Hepatocyte (in vitro differentiated cells): Measurements from ENCODE around the gene TRIM32. TPM values are rescaled to one million over a fixed set of nuclear protein-coding genes. Genes with fewer than 3 reads are reported as not detected.

ENCODE experiments used
- DNase-seq: peaks from one replicate; pipeline ENCODE4 v3.0.0-alpha.2; 2016; ENCODE audit warnings: low spot score
- H2AFZ ChIP-seq: fragments of 200-600 bp; sonication (generic); 2 replicates; pipeline ENCODE4 v1.6.0; 2016; ENCODE audit warnings: antibody characterized with exemption, mild to moderate bottlenecking
- H3K27ac ChIP-seq: fragments of 200-600 bp; sonication (generic); 2 replicates; pipeline ENCODE4 v1.5.1; 2016; ENCODE audit warnings: mild to moderate bottlenecking
- H3K27me3 ChIP-seq: fragments of 200-600 bp; sonication (generic); 2 replicates; pipeline ENCODE4 v1.6.1; 2016
- H3K36me3 ChIP-seq: fragments of 200-600 bp; sonication (generic); replicated peaks from 2 replicates; pipeline ENCODE4 v1.5.1; 2016; ENCODE audit warnings: low read depth; ENCODE audit not compliant: insufficient read depth
- H3K4me1 ChIP-seq: fragments of 200-600 bp; sonication (generic); 2 replicates; pipeline ENCODE4 v1.5.1; 2016; ENCODE audit warnings: mild to moderate bottlenecking, moderate library complexity; ENCODE audit not compliant: insufficient read depth
- H3K4me2 ChIP-seq: fragments of 200-600 bp; sonication (generic); 2 replicates; pipeline ENCODE4 v1.6.0; 2016
- H3K4me3 ChIP-seq: fragments of 200-600 bp; sonication (generic); 2 replicates; pipeline ENCODE4 v1.5.1; 2016; ENCODE audit warnings: mild to moderate bottlenecking
- H3K79me2 ChIP-seq: fragments of 200-600 bp; sonication (generic); 2 replicates; pipeline ENCODE4 v1.6.0; 2017; ENCODE audit warnings: mild to moderate bottlenecking
- H3K9me2 ChIP-seq: fragments of 200-600 bp; sonication (generic); replicated peaks from 2 replicates; pipeline ENCODE4 v1.6.0; 2017; ENCODE audit warnings: mild to moderate bottlenecking; ENCODE audit not compliant: insufficient read depth
- H3K9me3 ChIP-seq: fragments of 200-600 bp; sonication (generic); 2 replicates; pipeline ENCODE4 v1.5.1; 2016; ENCODE audit warnings: low read depth, mild to moderate bottlenecking
- H4K20me1 ChIP-seq: fragments of 200-600 bp; sonication (generic); 2 replicates; pipeline ENCODE4 v1.6.0; 2016; ENCODE audit warnings: mild to moderate bottlenecking; ENCODE audit not compliant: insufficient read depth, poor library complexity, severe bottlenecking
- EZH2 ChIP-seq: fragments of 200-600 bp; sonication (generic); IDR thresholded peaks from 2 replicates; pipeline ENCODE4 v1.6.1; 2016; ENCODE audit warnings: antibody characterized with exemption, mild to moderate bottlenecking, borderline replicate concordance
- EZH2phosphoT487 ChIP-seq: fragments of 200-600 bp; sonication (generic); IDR thresholded peaks from one replicate; pipeline ENCODE4 v1.6.1; 2018; ENCODE audit warnings: antibody characterized with exemption, mild to moderate bottlenecking, low read depth, moderate library complexity; ENCODE audit not compliant: unreplicated experiment, severe bottlenecking
- WGBS: methylation state at CpG from one replicate; pipeline ENCODE4 v1.1.6; 2016; ENCODE audit warnings: low lambda C conversion rate; ENCODE audit errors: missing lambda C conversion rate; 5-methylcytosine and 5-hydroxymethylcytosine counted together
- polyA plus RNA-seq: library from polyadenylated mRNA; unstranded; fragments of >200 nt; fragmentation: Nextera tagmentation; extraction: Ambion mirVana; gene quantifications from 2 replicates; pipeline ENCODE4 v1.2.1, GENCODE V29; 2016
- total RNA-seq: library from RNA; depleted of rRNA; stranded (reverse); fragments of >200 nt; gene quantifications from 2 replicates; pipeline ENCODE4 v1.2.3, GENCODE V29; 2014
- TF ChIP-seq, protein P1 (sequence below): fragments of 200-600 bp; sonication (generic); IDR thresholded peaks from 2 replicates; pipeline ENCODE4 v1.5.1; 2016; ENCODE audit warnings: antibody characterized with exemption, mild to moderate bottlenecking; ENCODE audit not compliant: poor library complexity

The TRIM32 gene
- total and polyA plus RNA-seq, 2 experiments from 2014 or later = 21.0 to 30.8 TPM

- H3K9me2 ChIP-seq = no peaks in the 10 kb centered on the region
- peaks cover 86% of the 10 kb centered on the region for H3K79me2 ChIP-seq
- no peaks in the 10 kb centered on the region for H3K27me3 ChIP-seq
- no peak overlapping the region for H3K4me3 ChIP-seq
- TF ChIP-seq, protein P1, sequence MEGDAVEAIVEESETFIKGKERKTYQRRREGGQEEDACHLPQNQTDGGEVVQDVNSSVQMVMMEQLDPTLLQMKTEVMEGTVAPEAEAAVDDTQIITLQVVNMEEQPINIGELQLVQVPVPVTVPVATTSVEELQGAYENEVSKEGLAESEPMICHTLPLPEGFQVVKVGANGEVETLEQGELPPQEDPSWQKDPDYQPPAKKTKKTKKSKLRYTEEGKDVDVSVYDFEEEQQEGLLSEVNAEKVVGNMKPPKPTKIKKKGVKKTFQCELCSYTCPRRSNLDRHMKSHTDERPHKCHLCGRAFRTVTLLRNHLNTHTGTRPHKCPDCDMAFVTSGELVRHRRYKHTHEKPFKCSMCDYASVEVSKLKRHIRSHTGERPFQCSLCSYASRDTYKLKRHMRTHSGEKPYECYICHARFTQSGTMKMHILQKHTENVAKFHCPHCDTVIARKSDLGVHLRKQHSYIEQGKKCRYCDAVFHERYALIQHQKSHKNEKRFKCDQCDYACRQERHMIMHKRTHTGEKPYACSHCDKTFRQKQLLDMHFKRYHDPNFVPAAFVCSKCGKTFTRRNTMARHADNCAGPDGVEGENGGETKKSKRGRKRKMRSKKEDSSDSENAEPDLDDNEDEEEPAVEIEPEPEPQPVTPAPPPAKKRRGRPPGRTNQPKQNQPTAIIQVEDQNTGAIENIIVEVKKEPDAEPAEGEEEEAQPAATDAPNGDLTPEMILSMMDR = no peak
- TF ChIP-seq EZH2 = no peak
- no peak for TF ChIP-seq EZH2phosphoT487
- no peaks in the 10 kb centered on the region for H3K36me3 ChIP-seq
- no peak for DNase-seq
- H3K27ac ChIP-seq = peak overlapping the region; percentile 81
- no peak overlapping the region for H3K4me2 ChIP-seq
- 88% methylated on average over 3 of the region's 3 CpGs for WGBS
- H3K9me3 ChIP-seq = no peaks in the 10 kb centered on the region
- no peak overlapping the region for H2AFZ ChIP-seq
- peaks cover 36% of the 10 kb centered on the region for H3K4me1 ChIP-seq
- H4K20me1 ChIP-seq = peaks cover 17% of the 10 kb centered on the region
Observed at GRCh38 chr9:116691607-116692006, 4.5 kb downstream of the TRIM32 start.

DNA sequence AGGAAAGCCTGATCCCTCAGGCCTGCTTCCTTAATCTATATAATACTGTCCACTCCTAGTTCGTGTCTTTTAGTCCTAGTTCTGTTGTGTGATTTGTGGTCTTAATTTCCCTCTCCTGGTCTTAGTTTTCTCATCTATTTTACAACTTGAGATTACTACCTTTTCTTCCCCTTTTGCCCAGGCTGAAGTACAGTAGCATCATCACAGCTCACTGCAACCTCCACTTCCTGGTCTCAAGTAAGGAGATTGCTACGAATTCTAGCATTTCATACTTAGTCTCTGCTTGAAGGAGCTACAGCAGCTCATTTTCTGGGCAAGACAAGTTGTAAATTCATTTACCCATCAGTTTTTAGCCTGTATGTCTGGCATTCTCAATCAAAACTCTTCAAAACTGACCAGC lies 5.5 kb downstream of the TRIM32 start:
- peak overlapping the region; percentile 6 for H3K4me2 ChIP-seq
- no peaks in the 10 kb centered on the region for H3K9me3 ChIP-seq
- 80% methylated on average over 2 of the region's 2 CpGs for WGBS
- H2AFZ ChIP-seq = no peak overlapping the region
- H3K27ac ChIP-seq = peak overlapping the region; percentile 81
- DNase-seq = no peak
- H3K79me2 ChIP-seq = peaks cover 89% of the 10 kb centered on the region
- H4K20me1 ChIP-seq = peaks cover 17% of the 10 kb centered on the region
- no peaks in the 10 kb centered on the region for H3K27me3 ChIP-seq
- H3K4me1 ChIP-seq = peaks cover 36% of the 10 kb centered on the region
- TF ChIP-seq, protein P1 = no peak
- TF ChIP-seq EZH2phosphoT487 (no peak), EZH2 (no peak)
- H3K4me3 ChIP-seq = no peak overlapping the region
- no peaks in the 10 kb centered on the region for H3K9me2 ChIP-seq
- no peaks in the 10 kb centered on the region for H3K36me3 ChIP-seq

DNA sequence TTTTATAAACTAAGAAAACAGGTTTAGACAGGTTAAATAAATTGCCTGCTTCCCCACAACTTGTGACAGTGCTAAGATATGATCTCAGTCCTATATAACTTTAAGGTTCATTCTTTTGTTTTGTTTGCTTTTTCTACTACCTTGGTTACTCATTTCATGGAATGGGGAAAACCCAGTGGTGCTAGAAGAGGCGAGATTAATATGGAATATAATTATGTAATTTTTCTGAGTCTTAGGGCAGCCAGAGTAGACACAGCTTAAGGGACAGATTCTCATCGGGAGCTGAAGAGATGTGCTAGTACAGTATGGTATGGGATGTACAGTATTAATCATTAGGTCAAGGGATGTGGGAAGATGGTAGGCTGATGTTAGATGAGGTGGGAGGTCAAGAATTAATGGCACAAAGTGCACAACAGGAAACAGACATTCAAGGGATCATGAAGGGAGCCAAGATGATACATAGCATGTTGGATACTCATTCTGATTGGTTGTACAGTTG lies 6.2 kb downstream of the TRIM32 start:
- WGBS = 88% methylated on average over 2 of the region's 2 CpGs
- TF ChIP-seq, protein P1 = no peak
- TF ChIP-seq EZH2 (no peak), EZH2phosphoT487 (no peak)
- peaks cover 17% of the 10 kb centered on the region for H4K20me1 ChIP-seq

GRCh38 chr9:116694785-116695291 lies 7.7 kb downstream of the TRIM32 start:
- no peak overlapping the region for H3K4me2 ChIP-seq
- no peaks in the 10 kb centered on the region for H3K27me3 ChIP-seq
- peaks cover 15% of the 10 kb centered on the region for H4K20me1 ChIP-seq
- H3K4me3 ChIP-seq = no peak overlapping the region
- no peaks in the 10 kb centered on the region for H3K9me2 ChIP-seq
- no peaks in the 10 kb centered on the region for H3K36me3 ChIP-seq
- no peak overlapping the region for H2AFZ ChIP-seq
- peak overlapping the region; percentile 44 for H3K27ac ChIP-seq
- TF ChIP-seq, protein P1 = no peak
- peaks cover 25% of the 10 kb centered on the region for H3K4me1 ChIP-seq
- WGBS = 70% methylated on average over 4 of the region's 4 CpGs
- no peak for DNase-seq
- H3K9me3 ChIP-seq = no peaks in the 10 kb centered on the region
- H3K79me2 ChIP-seq = peaks cover 88% of the 10 kb centered on the region

More for the DNA sequence above, 6.2 kb downstream of the TRIM32 start:
- Histone ChIP-seq H3K4me1 (peaks cover 31% of the 10 kb centered on the region), H3K27ac (peak overlapping the region; percentile 81), H3K9me2 (no peaks in the 10 kb centered on the region), H3K36me3 (no peaks in the 10 kb centered on the region), H3K4me2 (peak overlapping the region; percentile 6), H3K27me3 (no peaks in the 10 kb centered on the region), H3K9me3 (no peaks in the 10 kb centered on the region), H3K79me2 (peaks cover 88% of the 10 kb centered on the region), H2AFZ (no peak overlapping the region), H3K4me3 (no peak overlapping the region)
- DNase-seq = no peak
